OCI-LY1 (cell line): ENCODE data around the gene COLQ.

Experiments used
- CTCF ChIP-seq: fragments of 200-600 bp; sonication (generic), shearing (Covaris generic); IDR thresholded peaks from 2 replicates; pipeline ENCODE4 v1.5.1; 2017; ENCODE audit warnings: mild to moderate bottlenecking, antibody characterized with exemption, low read length, moderate library complexity, mixed read lengths
- EZH2 ChIP-seq: fragments of 200-600 bp; sonication (generic), shearing (Covaris generic); IDR thresholded peaks from 2 replicates; pipeline ENCODE4 v1.8.0; 2017; ENCODE audit warnings: borderline replicate concordance, mixed run types, mild to moderate bottlenecking, antibody characterized with exemption, low read length, moderate library complexity, mixed read lengths

GRCh38 chr3:15409774-15410173 is 111.7 kb downstream of the COLQ start:
- no peak for TF ChIP-seq CTCF
- TF ChIP-seq EZH2 = no peak
